PC-3 (cell line): Measurements from ENCODE around the gene MCAT. TPM values are rescaled to one million over a fixed set of nuclear protein-coding genes. Genes with fewer than 3 reads are reported as not detected.

Source experiments
- ATAC-seq: fragments of 200-7000 bp; cut with Tn5 transposase; 2 replicates; pipeline ENCODE4 v1.9.1; 2020; ENCODE audit warnings: mild to moderate bottlenecking, moderate library complexity
- BruUV-seq: library from RNA; stranded (reverse); fragments of 400-500 nt; replicated peaks from 2 replicates; lab custom pipeline; 2021; lab: Mats Ljungman, UMichigan
- CTCF ChIA-PET: fragments of 300-600 bp; sonication (Branson Sonifier 250); formaldehyde crosslinking; loops from one replicate; lab custom pipeline; 2022; ENCODE audit warnings: antibody characterized with exemption; lab: Charles Lee
- POLR2A ChIA-PET: fragments of 300-600 bp; sonication (Branson Sonifier 250); formaldehyde crosslinking; loops from one replicate; lab custom pipeline; 2022; ENCODE audit warnings: antibody characterized with exemption; ENCODE audit not compliant: unreplicated experiment; lab: Charles Lee
- DNase-seq: peaks from one replicate; pipeline ENCODE4 v3.0.0-alpha.2; 2015
- H2AFZ ChIP-seq: fragments of 300-600 bp; sonication (generic); 2 replicates; pipeline ENCODE4 v1.6.0; 2016; ENCODE audit warnings: antibody characterized with exemption, low read length
- H3F3A ChIP-seq: fragments of 300-600 bp; sonication (generic); one replicate; pipeline ENCODE4 v1.6.0; 2017; ENCODE audit warnings: antibody characterized with exemption, low read length, control low read depth, mild to moderate bottlenecking; ENCODE audit not compliant: unreplicated experiment
- H3K27ac ChIP-seq: fragments of 300-600 bp; sonication (generic); 2 replicates; pipeline ENCODE4 v1.5.1; 2016; ENCODE audit warnings: mild to moderate bottlenecking, low read length
- H3K27me3 ChIP-seq: fragments of 300-600 bp; sonication (generic); 2 replicates; pipeline ENCODE4 v1.6.1; 2016; ENCODE audit warnings: low read length, mixed read lengths
- H3K36me3 ChIP-seq: fragments of 300-600 bp; sonication (generic); 2 replicates; pipeline ENCODE4 v1.6.1; 2016; ENCODE audit warnings: low read depth, mixed run types, low read length, mixed read lengths
- H3K4me1 ChIP-seq: fragments of 300-600 bp; sonication (generic); 2 replicates; pipeline ENCODE4 v1.5.1; 2016; ENCODE audit warnings: low read length; ENCODE audit not compliant: insufficient read depth
- H3K4me2 ChIP-seq: fragments of 300-600 bp; sonication (generic); 2 replicates; pipeline ENCODE4 v1.6.0; 2016; ENCODE audit warnings: low read length
- H3K4me3 ChIP-seq: fragments of 300-600 bp; sonication (generic); 2 replicates; pipeline ENCODE4 v1.5.1; 2016; ENCODE audit warnings: mild to moderate bottlenecking, low read length, mixed read lengths
- H3K79me2 ChIP-seq: fragments of 300-600 bp; sonication (generic); 2 replicates; pipeline ENCODE4 v1.6.1; 2017; ENCODE audit warnings: low read length, mixed read lengths
- H3K9ac ChIP-seq: fragments of 300-600 bp; sonication (generic); 2 replicates; pipeline ENCODE4 v1.6.0; 2016; ENCODE audit warnings: mild to moderate bottlenecking, low read length
- H3K9me2 ChIP-seq: fragments of 300-600 bp; sonication (generic); replicated peaks from 2 replicates; pipeline ENCODE4 v1.6.1; 2016; ENCODE audit warnings: mixed run types, low read length, mixed read lengths
- H3K9me3 ChIP-seq: fragments of 300-600 bp; sonication (generic); 2 replicates; pipeline ENCODE4 v1.6.1; 2016; ENCODE audit warnings: low read length, mixed read lengths
- H4K20me1 ChIP-seq: fragments of 300-600 bp; sonication (generic); 2 replicates; pipeline ENCODE4 v1.6.1; 2016; ENCODE audit warnings: low read length, mixed read lengths
- EZH2 ChIP-seq: fragments of 300-600 bp; sonication (generic); IDR thresholded peaks from one replicate; pipeline ENCODE4 v1.6.1; 2017; ENCODE audit warnings: antibody characterized with exemption, mild to moderate bottlenecking, low read length; ENCODE audit not compliant: unreplicated experiment
- EZH2phosphoT487 ChIP-seq: fragments of 300-600 bp; sonication (generic); IDR thresholded peaks from 2 replicates; pipeline ENCODE4 v1.6.1; 2018; ENCODE audit warnings: mild to moderate bottlenecking, antibody characterized with exemption, low read length, borderline replicate concordance
- intact Hi-C: fragments of 100-400 bp; cut with micrococcal nuclease; formaldehyde crosslinking; loops from 2 replicates; pipeline ENCODE4 v1.9.0; 2023
- total RNA-seq: library from RNA; depleted of rRNA; stranded (reverse); fragments of >200 nt; gene quantifications from 2 replicates; pipeline ENCODE4 v1.2.3, GENCODE V29; 2014; rRNA removed
- TF ChIP-seq, protein P1 (sequence below): fragments of 300-600 bp; sonication (generic); conservative IDR thresholded peaks from 2 replicates; pipeline ENCODE4 v1.5.1; 2017; ENCODE audit warnings: antibody characterized with exemption, low read depth, mild to moderate bottlenecking, low read length

MCAT gene
- total RNA-seq, 1 experiment from 2014 or later = 29.2 TPM

DNA sequence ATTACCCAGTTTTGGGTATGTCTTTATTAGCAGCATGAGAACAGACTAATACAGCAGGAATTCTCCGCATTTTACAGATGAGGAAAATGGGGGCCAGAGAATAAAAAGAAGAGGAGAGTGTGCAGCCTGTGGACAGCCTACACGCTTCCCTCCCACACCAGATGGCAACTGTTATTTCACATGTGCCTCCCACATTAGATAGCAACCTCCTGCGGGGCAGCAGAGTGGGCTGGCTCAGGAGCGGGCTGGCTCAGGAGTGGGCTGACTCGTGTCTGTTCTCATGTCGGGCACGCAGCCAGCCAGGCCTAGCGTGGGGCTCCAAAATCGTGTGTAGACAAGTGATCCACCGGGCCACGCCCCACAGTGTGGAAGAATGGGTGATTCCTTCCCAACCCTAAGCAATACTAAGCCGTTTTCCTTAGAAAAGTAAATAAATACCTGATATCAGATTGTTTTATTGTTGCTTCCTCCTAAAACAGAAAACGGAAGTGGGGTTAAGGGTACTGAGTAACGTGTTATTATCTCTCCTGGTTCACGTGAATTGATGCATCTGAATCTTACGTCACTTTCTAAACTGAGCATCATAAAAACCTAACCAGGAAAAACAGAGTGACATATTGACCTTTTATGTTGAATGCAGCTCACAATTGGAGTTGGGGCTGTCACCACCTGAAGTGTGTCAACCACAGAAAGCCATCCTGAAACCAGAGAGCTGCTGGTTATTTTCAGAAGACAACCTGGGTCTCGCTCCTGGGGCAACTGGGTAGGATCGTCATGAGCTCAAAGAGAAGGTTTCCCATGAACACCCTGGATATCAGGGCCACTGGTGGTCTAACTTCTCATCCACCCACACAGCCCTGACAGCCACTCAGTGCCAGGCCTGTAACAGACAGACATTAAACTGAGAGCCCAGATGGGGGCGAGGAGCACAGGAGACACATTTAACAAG lies 57.3 kb downstream of the MCAT start:
- Histone ChIP-seq H3K27me3 (no peaks in the 10 kb centered on the region), H3K79me2 (no peaks in the 10 kb centered on the region), H2AFZ (no peak overlapping the region), H3K4me2 (no peak overlapping the region), H3K9me3 (no peaks in the 10 kb centered on the region), H4K20me1 (no peaks in the 10 kb centered on the region), H3K4me1 (no peaks in the 10 kb centered on the region), H3K4me3 (no peak overlapping the region), H3F3A (no peaks in the 10 kb centered on the region), H3K9ac (no peak overlapping the region), H3K9me2 (no peaks in the 10 kb centered on the region), H3K27ac (no peak overlapping the region), H3K36me3 (no peaks in the 10 kb centered on the region)
- ChIA-PET CTCF (no interaction called here), POLR2A (interaction anchor here (0.6 kb wide), 1 partner anchor 91 kb away, joined by 3 read pairs; no protein-coding TSS in a partner anchor)
- BruUV-seq = no TSS peak
- intact Hi-C loops = no loop called here
- ATAC-seq = no peak
- TF ChIP-seq EZH2phosphoT487 (no peak), EZH2 (no peak)
- TF ChIP-seq, protein P1, sequence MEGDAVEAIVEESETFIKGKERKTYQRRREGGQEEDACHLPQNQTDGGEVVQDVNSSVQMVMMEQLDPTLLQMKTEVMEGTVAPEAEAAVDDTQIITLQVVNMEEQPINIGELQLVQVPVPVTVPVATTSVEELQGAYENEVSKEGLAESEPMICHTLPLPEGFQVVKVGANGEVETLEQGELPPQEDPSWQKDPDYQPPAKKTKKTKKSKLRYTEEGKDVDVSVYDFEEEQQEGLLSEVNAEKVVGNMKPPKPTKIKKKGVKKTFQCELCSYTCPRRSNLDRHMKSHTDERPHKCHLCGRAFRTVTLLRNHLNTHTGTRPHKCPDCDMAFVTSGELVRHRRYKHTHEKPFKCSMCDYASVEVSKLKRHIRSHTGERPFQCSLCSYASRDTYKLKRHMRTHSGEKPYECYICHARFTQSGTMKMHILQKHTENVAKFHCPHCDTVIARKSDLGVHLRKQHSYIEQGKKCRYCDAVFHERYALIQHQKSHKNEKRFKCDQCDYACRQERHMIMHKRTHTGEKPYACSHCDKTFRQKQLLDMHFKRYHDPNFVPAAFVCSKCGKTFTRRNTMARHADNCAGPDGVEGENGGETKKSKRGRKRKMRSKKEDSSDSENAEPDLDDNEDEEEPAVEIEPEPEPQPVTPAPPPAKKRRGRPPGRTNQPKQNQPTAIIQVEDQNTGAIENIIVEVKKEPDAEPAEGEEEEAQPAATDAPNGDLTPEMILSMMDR = no peak
- DNase-seq = no peak

Other genes starting within 250 kb of the MCAT start
- gene PACSIN2, start 128.2 kb downstream of the MCAT start, total RNA-seq = 25.7 and 46.1 TPM in 2 replicates
- 0.35 and 0.77 TPM in 2 replicates for gene TTLL1, start 54.0 kb downstream of the MCAT start, total RNA-seq
- gene BIK, start 32.6 kb downstream of the MCAT start, total RNA-seq = 24.6 and 29.4 TPM in 2 replicates
- 283 and 349 TPM in 2 replicates for gene TSPO, start 8.2 kb upstream of the MCAT start, total RNA-seq
- gene TTLL12, start 43.7 kb upstream of the MCAT start, total RNA-seq = 48.9 and 54.3 TPM in 2 replicates
- not detected in 2 replicates for gene SCUBE1, start 200.0 kb upstream of the MCAT start, total RNA-seq